Measurements from ENCODE around the gene AFF1. TPM values are rescaled to one million over a fixed set of nuclear protein-coding genes. Genes with fewer than 3 reads are reported as not detected.

The AFF1 gene
- total RNA-seq, 1 donor from 2014 or later = 89.3 TPM

DNA sequence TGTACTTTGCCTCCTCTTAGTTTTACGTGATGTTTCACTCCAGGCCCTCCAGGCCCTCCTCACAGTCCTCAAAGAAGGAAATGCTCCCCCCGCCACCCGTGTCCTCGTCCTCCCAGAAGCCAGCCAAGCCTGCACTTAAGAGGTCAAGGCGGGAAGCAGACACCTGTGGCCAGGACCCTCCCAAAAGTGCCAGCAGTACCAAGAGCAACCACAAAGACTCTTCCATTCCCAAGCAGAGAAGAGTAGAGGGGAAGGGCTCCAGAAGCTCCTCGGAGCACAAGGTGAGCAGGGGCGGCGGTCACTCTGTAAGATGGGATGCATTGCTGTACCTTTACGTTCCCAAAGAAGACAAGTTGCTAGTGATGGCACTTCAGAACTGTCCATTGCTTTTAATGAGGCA lies 191.2 kb downstream of the AFF1 start:
- no peak overlapping the region for H3K27ac Mint-ChIP-seq
- DNase-seq (ENCODE audit: low spot score, unreplicated experiment) = no peak

GRCh38 chr4:87128006-87128705 lies 193.3 kb downstream of the AFF1 start:
- no peak overlapping the region for H3K4me3 Mint-ChIP-seq (ENCODE audit: low read depth)
- TF ChIP-seq CTCF (IDR thresholded peaks at IDR 0.05; ENCODE audit: unreplicated experiment) = no peak
- H3K27ac Mint-ChIP-seq = no peak overlapping the region
- DNase-seq (ENCODE audit: low spot score, unreplicated experiment) = no peak
- H3K4me1 Mint-ChIP-seq (ENCODE audit: low read depth) = peaks cover 11% of the 10 kb centered on the region
- H3K9me3 Mint-ChIP-seq (ENCODE audit: low read depth) = no peaks in the 10 kb centered on the region
- H3K27me3 Mint-ChIP-seq = no peaks in the 10 kb centered on the region
- peaks cover 60% of the 10 kb centered on the region for H3K36me3 Mint-ChIP-seq (ENCODE audit: insufficient read depth)

More for the DNA sequence above, 191.2 kb downstream of the AFF1 start:
- H3K36me3 Mint-ChIP-seq (ENCODE audit: insufficient read depth) = peaks cover 44% of the 10 kb centered on the region
- H3K4me1 Mint-ChIP-seq (ENCODE audit: low read depth) = peaks cover 19% of the 10 kb centered on the region
- no peak overlapping the region for H3K4me3 Mint-ChIP-seq (ENCODE audit: low read depth)
- no peaks in the 10 kb centered on the region for H3K9me3 Mint-ChIP-seq (ENCODE audit: low read depth)
- TF ChIP-seq CTCF (IDR thresholded peaks at IDR 0.05; ENCODE audit: unreplicated experiment) = no peak
- H3K27me3 Mint-ChIP-seq = no peaks in the 10 kb centered on the region

GRCh38 chr4:87129681-87130080 lies 194.9 kb downstream of the AFF1 start:
- Mint-ChIP-seq H3K4me1 (ENCODE audit: low read depth) (peaks cover 11% of the 10 kb centered on the region), H3K27ac (no peak overlapping the region), H3K27me3 (no peaks in the 10 kb centered on the region), H3K9me3 (ENCODE audit: low read depth) (no peaks in the 10 kb centered on the region), H3K36me3 (ENCODE audit: insufficient read depth) (peaks cover 73% of the 10 kb centered on the region), H3K4me3 (ENCODE audit: low read depth) (no peak overlapping the region)
- DNase-seq (ENCODE audit: low spot score, unreplicated experiment) = no peak
- no peak for TF ChIP-seq CTCF (IDR thresholded peaks at IDR 0.05; ENCODE audit: unreplicated experiment)

DNA sequence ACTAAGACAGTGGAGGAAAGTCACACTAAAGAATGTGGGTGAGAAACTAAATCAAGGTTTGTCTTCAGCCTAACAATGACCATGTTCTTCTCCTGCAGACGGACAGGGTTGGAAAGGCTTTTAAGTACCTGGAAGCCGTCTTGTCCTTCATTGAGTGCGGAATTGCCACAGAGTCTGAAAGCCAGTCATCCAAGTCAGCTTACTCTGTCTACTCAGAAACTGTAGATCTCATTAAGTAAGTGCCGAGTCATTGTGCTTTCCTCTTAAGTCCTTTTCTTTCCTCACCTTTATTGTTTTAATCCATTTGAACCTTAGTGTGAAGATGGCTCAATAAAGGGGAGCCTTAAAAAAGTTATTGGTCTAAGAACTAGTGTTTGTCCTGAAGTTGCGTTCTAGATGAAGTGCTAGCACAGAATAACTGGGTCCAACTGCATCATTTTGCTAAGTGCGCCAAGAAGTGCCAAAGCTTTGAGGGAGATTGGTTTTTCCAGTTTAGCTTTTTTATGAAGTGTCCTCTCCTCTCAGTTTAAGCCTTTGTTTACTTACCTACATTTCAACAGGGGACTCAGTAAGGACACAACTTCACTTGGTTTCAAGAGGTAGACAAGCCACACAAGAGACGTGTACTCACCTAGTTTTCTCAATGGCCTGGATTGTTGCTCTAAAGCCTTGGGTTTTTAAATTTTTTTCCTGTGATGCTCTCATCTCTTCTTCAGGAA lies 196.3 kb downstream of the AFF1 start:
- Mint-ChIP-seq H3K27ac (no peak overlapping the region), H3K9me3 (ENCODE audit: low read depth) (no peaks in the 10 kb centered on the region), H3K36me3 (ENCODE audit: insufficient read depth) (peaks cover 66% of the 10 kb centered on the region), H3K4me3 (ENCODE audit: low read depth) (no peak overlapping the region), H3K27me3 (no peaks in the 10 kb centered on the region), H3K4me1 (ENCODE audit: low read depth) (peaks cover 10% of the 10 kb centered on the region)
- no peak for DNase-seq (ENCODE audit: low spot score, unreplicated experiment)
- TF ChIP-seq CTCF (IDR thresholded peaks at IDR 0.05; ENCODE audit: unreplicated experiment) = no peak

DNA sequence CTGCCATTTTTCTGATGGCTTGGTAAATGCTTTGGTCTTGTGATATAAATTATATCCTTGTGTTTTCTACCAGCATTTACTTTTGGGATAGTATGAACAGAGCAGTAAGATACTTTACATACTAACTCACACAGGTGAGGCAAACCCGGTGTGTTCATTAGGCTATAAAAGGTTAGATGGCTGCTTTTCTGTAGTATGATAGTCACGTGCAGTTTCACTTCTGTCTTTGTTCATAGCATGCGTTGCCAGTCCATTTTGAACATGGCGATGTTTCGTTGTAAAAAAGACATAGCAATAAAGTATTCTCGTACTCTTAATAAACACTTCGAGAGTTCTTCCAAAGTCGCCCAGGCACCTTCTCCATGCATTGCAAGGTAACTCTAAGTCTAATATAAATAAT lies 197.2 kb downstream of the AFF1 start:
- no peak for DNase-seq (ENCODE audit: low spot score, unreplicated experiment)
- no peak overlapping the region for H3K27ac Mint-ChIP-seq
- no peak for TF ChIP-seq CTCF (IDR thresholded peaks at IDR 0.05; ENCODE audit: unreplicated experiment)
- H3K4me1 Mint-ChIP-seq (ENCODE audit: low read depth) = peaks cover 8% of the 10 kb centered on the region
- H3K27me3 Mint-ChIP-seq = no peaks in the 10 kb centered on the region
- peaks cover 62% of the 10 kb centered on the region for H3K36me3 Mint-ChIP-seq (ENCODE audit: insufficient read depth)
- H3K9me3 Mint-ChIP-seq (ENCODE audit: low read depth) = no peaks in the 10 kb centered on the region
- H3K4me3 Mint-ChIP-seq (ENCODE audit: low read depth) = no peak overlapping the region

Data from progenitor cell of endocrine pancreas (in vitro differentiated cells).